Stimulated activated CD4-positive, alpha-beta T cell treated with anti-CD3 and anti-CD28 coated beads, Interleukin-15, amount 100 ng/mL, for 48 hours (primary cell): ENCODE data around the gene AGBL5.
"Not testable (repeated sequence)": the region's sequence is repeated elsewhere in the genome, so short reads cannot be mapped to it uniquely, and the experiment has no call there.

Experiments used
- DNase-seq, 2 donors: peaks; one replicate each; pipeline ENCODE4 v3.0.0-alpha.2; 2020; ENCODE audit warnings: low read depth in 2 of 2

AGBL5 gene

DNA sequence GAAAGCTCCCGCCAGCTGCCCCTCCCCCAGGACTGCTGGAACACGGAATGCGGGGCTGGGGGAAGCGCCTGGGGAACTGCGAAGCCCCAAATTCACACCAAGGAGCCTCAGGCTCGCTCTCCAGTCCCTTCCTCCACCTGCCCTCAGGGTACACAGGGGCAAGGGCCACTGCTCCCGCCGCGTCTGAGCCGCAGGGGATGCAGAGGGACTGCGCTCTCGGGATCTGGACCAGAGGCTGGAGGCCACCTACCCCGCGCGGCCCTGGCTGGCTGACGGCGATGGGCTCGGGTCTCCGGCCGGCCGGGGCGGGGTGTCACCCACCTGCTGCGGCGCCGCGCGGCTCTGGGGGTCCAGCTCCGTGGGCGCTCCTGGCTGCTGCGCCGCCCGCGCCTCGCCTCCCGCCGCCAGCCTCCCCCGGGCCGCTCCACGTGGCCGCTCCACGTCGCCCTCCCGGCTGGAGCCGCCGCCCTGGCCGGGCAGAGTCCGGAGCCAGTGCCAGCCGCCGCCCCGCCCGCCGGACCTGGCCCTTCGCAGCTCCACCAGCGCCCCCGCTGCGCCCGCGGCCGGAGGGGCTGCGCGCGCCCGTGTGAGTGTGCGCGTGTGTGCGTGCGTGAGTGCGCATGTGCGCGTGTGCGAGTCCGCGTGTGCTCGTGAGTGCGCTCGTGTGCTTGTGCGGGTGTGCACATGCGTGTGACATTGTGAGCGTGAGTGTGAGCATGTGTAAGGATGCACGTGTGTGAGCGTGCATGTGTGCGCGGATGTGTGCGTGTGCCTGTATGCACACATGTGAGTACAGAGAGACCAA is 67.3 kb downstream of the AGBL5 start, which contains the start of gene CGREF1:
CGREF1 (minus strand) TSS at position 604 of the 805 bp plus-strand sequence. CDS start 14,762 bp downstream, outside the sequence.
- no peak for DNase-seq

DNA sequence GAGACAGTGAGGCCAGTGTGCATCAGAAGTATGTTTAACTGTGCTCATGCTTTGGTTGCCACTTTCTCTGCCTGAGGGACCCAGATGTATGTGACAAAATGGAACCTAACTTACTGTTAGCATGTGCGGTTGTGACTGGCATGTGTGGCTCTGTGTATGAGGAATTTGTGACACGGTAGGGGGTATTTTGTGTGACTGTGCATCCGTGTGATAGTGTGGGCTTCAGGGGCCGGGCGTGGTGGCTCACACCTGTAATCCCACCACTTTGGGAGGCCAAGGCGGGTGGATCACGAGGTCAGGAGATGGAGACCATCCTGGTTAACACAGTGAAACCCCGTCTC is 67.8 kb downstream of the AGBL5 start:
- not testable (repeated sequence) for DNase-seq
